VCaP (cell line): ENCODE data around the gene TYMS.

ENCODE experiments used
- H3K27ac ChIP-seq: fragments of 450-650 bp; 2 replicates; pipeline ENCODE4 v1.5.1; 2017
- TF ChIP-seq, protein P1 (sequence below): fragments of 450-650 bp; conservative IDR thresholded peaks from 2 replicates; pipeline ENCODE4 v1.5.1; 2017; ENCODE audit warnings: mild to moderate bottlenecking, moderate library complexity

TYMS gene

DNA sequence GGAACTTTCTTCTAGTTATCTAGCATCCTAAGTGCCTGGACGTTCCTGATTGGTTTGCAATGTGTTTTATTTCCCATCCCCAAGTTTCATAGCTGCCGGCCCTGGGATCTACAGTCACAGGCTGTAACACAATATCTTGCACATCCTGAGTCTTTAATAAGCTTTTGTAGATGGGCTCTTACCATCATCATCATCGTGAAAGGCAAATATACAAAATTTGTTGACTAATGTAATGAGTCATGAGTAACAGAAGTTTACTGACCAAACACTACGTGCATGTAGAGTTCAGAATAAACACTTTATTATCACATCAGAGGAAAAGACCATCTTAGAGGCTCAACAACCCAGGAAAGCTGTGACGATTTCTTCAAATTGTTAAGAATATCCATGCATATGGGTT, 8.1 kb upstream of the TYMS start:
- TF ChIP-seq, protein P1, sequence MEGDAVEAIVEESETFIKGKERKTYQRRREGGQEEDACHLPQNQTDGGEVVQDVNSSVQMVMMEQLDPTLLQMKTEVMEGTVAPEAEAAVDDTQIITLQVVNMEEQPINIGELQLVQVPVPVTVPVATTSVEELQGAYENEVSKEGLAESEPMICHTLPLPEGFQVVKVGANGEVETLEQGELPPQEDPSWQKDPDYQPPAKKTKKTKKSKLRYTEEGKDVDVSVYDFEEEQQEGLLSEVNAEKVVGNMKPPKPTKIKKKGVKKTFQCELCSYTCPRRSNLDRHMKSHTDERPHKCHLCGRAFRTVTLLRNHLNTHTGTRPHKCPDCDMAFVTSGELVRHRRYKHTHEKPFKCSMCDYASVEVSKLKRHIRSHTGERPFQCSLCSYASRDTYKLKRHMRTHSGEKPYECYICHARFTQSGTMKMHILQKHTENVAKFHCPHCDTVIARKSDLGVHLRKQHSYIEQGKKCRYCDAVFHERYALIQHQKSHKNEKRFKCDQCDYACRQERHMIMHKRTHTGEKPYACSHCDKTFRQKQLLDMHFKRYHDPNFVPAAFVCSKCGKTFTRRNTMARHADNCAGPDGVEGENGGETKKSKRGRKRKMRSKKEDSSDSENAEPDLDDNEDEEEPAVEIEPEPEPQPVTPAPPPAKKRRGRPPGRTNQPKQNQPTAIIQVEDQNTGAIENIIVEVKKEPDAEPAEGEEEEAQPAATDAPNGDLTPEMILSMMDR: no peak
- no peak overlapping the region for H3K27ac ChIP-seq

DNA sequence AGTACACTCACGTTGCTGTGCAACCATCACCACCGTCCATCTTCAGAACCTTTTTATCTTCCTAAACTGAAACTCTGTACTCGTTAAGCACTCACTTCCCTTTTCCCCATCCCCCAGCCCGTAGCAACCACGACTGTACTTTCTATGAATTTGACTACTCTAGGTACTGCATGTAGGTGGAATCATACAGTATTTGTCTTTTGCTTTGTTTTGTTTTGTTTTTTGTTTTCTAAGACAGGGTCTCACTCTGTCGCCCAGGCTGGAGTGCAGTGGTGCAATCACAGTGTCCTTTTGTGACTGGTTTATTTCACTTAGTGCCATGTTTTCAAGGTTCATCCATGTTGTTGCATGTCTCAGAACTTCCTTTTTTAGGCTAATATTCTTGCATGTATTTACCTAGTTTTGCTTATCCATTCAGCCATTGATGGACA, 7.0 kb upstream of the TYMS start:
- H3K27ac ChIP-seq: no peak overlapping the region
- TF ChIP-seq, protein P1: no peak

DNA sequence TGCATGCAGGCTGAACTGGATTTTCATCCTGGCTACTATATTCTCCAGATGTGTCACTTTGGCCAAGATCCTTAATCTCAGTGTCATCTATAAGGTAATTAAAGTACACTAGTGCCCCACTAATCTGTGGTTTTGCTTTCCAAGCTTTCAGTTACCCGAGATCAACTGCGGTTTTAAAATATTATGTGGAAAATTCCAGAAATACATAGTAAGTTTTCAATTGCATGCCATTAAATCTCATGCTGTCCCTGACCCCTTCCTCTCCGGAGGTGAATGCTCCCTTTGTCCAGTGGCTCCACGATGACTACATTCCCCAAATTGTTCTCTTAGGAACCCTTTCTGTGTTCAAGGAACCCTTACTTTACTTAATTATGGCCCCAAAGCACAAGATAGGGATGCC, 5.3 kb upstream of the TYMS start:
- TF ChIP-seq, protein P1: no peak
- no peak overlapping the region for H3K27ac ChIP-seq

DNA sequence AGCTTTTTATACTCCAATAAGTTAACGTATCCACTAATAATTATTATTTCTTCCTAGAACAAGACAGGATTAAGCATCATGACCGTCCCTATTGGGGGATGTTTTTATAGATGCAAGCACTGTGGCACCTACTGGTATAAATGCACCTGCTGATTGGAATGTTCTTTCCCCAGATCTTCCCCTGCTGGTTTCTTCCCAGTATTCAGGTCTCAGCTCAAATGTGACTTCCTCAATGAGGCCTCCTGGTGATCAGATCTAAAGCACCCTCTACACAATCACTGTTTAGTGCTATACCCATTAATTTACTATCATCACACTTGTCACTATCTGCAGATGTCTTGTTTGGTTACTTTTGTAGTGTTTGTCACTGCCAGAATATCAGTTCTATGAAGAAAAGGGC, 3.9 kb upstream of the TYMS start:
- H3K27ac ChIP-seq: no peak overlapping the region
- TF ChIP-seq, protein P1: no peak

DNA sequence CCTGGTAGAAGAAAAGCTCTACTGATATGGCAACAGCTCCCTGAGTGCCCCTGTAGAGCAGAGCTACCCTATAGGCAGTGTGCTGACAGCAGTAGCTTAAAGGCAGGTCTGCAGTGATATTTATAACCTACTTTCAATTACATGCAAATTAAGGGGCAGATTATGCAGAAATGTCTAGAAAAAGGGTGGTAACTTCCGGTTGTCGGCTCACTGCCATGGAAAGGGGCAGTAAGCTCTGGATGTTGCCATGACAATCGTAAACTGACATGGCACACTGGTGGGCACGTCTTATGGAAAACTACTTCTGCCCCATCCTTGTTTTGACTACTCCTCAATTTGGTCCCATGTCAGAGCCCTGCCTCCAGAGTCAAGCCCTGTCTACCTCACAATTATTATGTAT, 2.9 kb upstream of the TYMS start:
- no peak overlapping the region for H3K27ac ChIP-seq
- TF ChIP-seq, protein P1: no peak

DNA sequence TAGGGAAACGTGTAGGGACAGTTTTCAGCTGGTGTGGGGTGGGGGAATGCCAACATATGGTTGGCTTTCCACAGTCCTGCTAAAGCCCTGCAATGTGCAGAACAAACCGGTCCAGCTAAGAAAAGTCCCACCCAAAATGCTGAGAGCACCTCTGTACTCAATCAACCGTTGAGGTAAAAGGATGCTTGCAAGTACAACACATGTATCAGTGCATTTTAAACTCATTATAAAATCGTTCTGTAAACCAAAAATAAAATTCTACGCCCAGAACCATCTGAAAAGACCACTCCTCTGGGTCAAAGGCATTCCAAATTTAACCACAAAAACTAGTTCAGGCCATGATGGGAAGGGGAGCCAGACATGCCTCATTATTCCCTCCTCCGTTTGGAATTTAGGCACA, 2.0 kb upstream of the TYMS start:
- TF ChIP-seq, protein P1: no peak
- H3K27ac ChIP-seq: no peak overlapping the region

DNA sequence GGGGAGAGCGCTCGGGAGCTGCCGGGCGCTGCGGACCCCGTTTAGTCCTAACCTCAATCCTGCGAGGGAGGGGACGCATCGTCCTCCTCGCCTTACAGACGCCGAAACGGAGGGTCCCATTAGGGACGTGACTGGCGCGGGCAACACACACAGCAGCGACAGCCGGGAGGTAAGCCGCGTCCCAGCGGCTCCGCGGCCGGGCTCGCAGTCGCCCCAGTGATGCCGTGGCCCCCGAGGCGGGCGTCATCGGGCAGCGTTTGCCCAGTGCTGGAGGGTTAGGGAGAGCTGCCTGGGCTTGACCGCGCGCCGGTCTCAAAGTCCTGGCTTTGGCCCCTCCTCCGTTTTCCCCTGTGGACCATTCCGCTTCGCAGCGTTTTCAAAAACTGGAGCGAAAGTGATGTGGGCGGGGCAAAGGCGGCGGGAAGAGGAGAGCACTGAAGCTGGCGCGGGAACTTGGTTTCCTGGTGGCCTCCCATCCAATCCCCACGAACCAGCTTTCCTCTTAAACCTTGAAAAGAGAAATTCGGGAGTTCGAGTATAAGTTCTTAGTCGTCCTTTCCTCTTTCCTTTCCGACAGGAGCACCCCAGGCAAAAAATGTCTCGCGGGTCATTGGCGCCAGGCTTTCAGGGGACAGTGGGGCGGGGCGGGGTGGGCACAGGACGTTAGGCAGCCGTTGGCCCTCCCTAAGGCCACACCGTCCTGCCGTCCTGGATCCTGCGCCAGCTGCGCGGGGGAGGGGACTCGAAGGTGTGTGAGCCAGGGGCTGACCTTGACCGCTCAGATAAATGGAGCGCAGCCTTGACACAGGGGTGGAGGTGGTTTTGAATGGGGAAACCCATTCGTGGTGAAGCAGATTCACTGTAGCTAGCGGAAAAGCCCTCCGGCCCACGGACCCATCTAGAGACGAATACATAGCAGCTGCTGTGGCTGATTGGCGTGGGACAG, 821 bp downstream of the TYMS start:
- peak overlapping the region; percentile 83 for H3K27ac ChIP-seq
- TF ChIP-seq, protein P1: 0 out of 2 replicates have a peak, but pooled peaks have one; percentile 4
